Neural cell (in vitro differentiated cells): Measurements from ENCODE around the gene DSN1. TPM values are rescaled to one million over a fixed set of nuclear protein-coding genes. Genes with fewer than 3 reads are reported as not detected.

ENCODE experiments used
- H2AFZ ChIP-seq: fragments of 200-600, 300-800 bp; sonication (generic), shearing (Covaris generic); 2 replicates; pipeline ENCODE4 v1.6.0; 2014; ENCODE audit warnings: low read depth, mild to moderate bottlenecking, antibody characterized with exemption, low read length, moderate library complexity
- H3F3A ChIP-seq: fragments of 200-600 bp; shearing (Covaris generic); 2 replicates; pipeline ENCODE4 v1.6.1; 2016; ENCODE audit warnings: mild to moderate bottlenecking, moderate library complexity, mixed read lengths, antibody characterized with exemption, low read length; ENCODE audit not compliant: insufficient read depth, poor library complexity, severe bottlenecking
- H3K27ac ChIP-seq: fragments of 200-600, 300-800 bp; sonication (generic), shearing (Covaris generic); 2 replicates; pipeline ENCODE4 v1.5.1; 2014; ENCODE audit warnings: mild to moderate bottlenecking, low read length, moderate library complexity
- H3K27me3 ChIP-seq: fragments of 300-800, 200-600 bp; sonication (generic), shearing (Covaris generic); 2 replicates; pipeline ENCODE4 v1.6.0; 2014; ENCODE audit warnings: mild to moderate bottlenecking, low read depth, low read length, moderate library complexity; ENCODE audit not compliant: insufficient read depth
- H3K36me3 ChIP-seq: fragments of 300-800, 200-600 bp; sonication (generic), shearing (Covaris generic); 2 replicates; pipeline ENCODE4 v1.5.1; 2014; ENCODE audit warnings: mild to moderate bottlenecking, antibody characterized with exemption, low read length, moderate library complexity; ENCODE audit not compliant: insufficient read depth
- H3K4me2 ChIP-seq: fragments of 300-800, 200-600 bp; sonication (generic), shearing (Covaris generic); 2 replicates; pipeline ENCODE4 v1.6.0; 2014; ENCODE audit warnings: mild to moderate bottlenecking, low read length
- H3K4me3 ChIP-seq: fragments of 300-800, 200-600 bp; sonication (generic), shearing (Covaris generic); 2 replicates; pipeline ENCODE4 v1.5.1; 2014; ENCODE audit warnings: mild to moderate bottlenecking, low read length, moderate library complexity
- H3K79me2 ChIP-seq: fragments of 200-600 bp; shearing (Covaris generic); replicated peaks from 2 replicates; pipeline ENCODE4 v1.6.0; 2014; ENCODE audit warnings: mild to moderate bottlenecking, low read length, moderate library complexity; ENCODE audit not compliant: insufficient read depth
- H3K9ac ChIP-seq: fragments of 300-800, 200-600 bp; sonication (generic), shearing (Covaris generic); 2 replicates; pipeline ENCODE4 v1.6.1; 2016; ENCODE audit warnings: mild to moderate bottlenecking, low read length, mixed read lengths
- H3K9me2 ChIP-seq: fragments of 200-600 bp; shearing (Covaris generic); 2 replicates; pipeline ENCODE4 v1.6.1; 2016; ENCODE audit warnings: mild to moderate bottlenecking, low read length, mixed read lengths; ENCODE audit not compliant: insufficient read depth
- H3K9me3 ChIP-seq: fragments of 200-600, 300-800 bp; sonication (generic), shearing (Covaris generic); 2 replicates; pipeline ENCODE4 v1.6.1; 2016; ENCODE audit warnings: mild to moderate bottlenecking, mixed run types, low read length, moderate library complexity, mixed read lengths
- H4K20me1 ChIP-seq: fragments of 200-600 bp; shearing (Covaris generic); 2 replicates; pipeline ENCODE4 v1.6.1; 2016; ENCODE audit warnings: mild to moderate bottlenecking, mixed run types; ENCODE audit not compliant: insufficient read depth
- CTCF ChIP-seq: fragments of 450-650 bp; IDR thresholded peaks from 2 replicates; pipeline ENCODE4 v1.5.1; 2014; ENCODE audit warnings: antibody characterized with exemption, mild to moderate bottlenecking, moderate library complexity; ENCODE audit not compliant: poor library complexity, severe bottlenecking
- EP300 ChIP-seq: fragments of 450-650 bp; conservative IDR thresholded peaks from 2 replicates; pipeline ENCODE4 v1.6.1; 2014; ENCODE audit warnings: antibody characterized with exemption, mild to moderate bottlenecking, moderate library complexity; ENCODE audit not compliant: poor library complexity, severe bottlenecking
- EZH2 ChIP-seq: fragments of 200-600, 300-800 bp; shearing (Covaris generic), sonication (generic); IDR thresholded peaks from 2 replicates; pipeline ENCODE4 v1.6.1; 2014; ENCODE audit warnings: antibody characterized with exemption, low read length, borderline replicate concordance, mild to moderate bottlenecking; ENCODE audit not compliant: insufficient read depth, poor library complexity, severe bottlenecking
- MXI1 ChIP-seq: fragments of 450-650 bp; conservative IDR thresholded peaks from 2 replicates; pipeline ENCODE4 v1.6.1; 2014; ENCODE audit warnings: antibody characterized with exemption, mild to moderate bottlenecking; ENCODE audit not compliant: poor library complexity, severe bottlenecking
- POLR2AphosphoS5 ChIP-seq: IDR thresholded peaks from 2 replicates; pipeline ENCODE4 v1.6.1; 2012
- RAD21 ChIP-seq: fragments of 450-650 bp; conservative IDR thresholded peaks from 2 replicates; pipeline ENCODE4 v1.6.1; 2014; ENCODE audit warnings: antibody characterized with exemption, mild to moderate bottlenecking, moderate library complexity
- REST ChIP-seq: IDR thresholded peaks from 2 replicates; pipeline ENCODE4 v1.6.1; 2012; ENCODE audit warnings: borderline replicate concordance
- SMC3 ChIP-seq: fragments of 450-650 bp; conservative IDR thresholded peaks from 2 replicates; pipeline ENCODE4 v1.6.1; 2014; ENCODE audit warnings: antibody characterized with exemption, mild to moderate bottlenecking, moderate library complexity; ENCODE audit not compliant: poor library complexity
- TAF1 ChIP-seq: IDR thresholded peaks from 2 replicates; pipeline ENCODE4 v1.6.1; 2012; ENCODE audit warnings: low read depth
- polyA plus RNA-seq: library from polyadenylated mRNA; depleted of rRNA; stranded (reverse); fragments of >200 nt; gene quantifications from 2 replicates; pipeline ENCODE4 v1.2.3, GENCODE V29; 2014

Gene DSN1
- polyA plus RNA-seq, 1 donor from 2014 or later, result 8.1 TPM

- H2AFZ ChIP-seq, result no peak overlapping the region
- H3K36me3 ChIP-seq, result no peaks in the 10 kb centered on the region
- no peak for TF ChIP-seq TAF1
- TF ChIP-seq POLR2AphosphoS5, result no peak
- TF ChIP-seq EP300, result no peak
- no peak for TF ChIP-seq RAD21
- TF ChIP-seq EZH2, result no peak
- TF ChIP-seq SMC3, result no peak
- no peak for TF ChIP-seq MXI1
- TF ChIP-seq REST, result no peak
- peaks cover 5% of the 10 kb centered on the region for H3K79me2 ChIP-seq
- H3K9ac ChIP-seq, result no peak overlapping the region
- H3F3A ChIP-seq, result no peaks in the 10 kb centered on the region
- no peak overlapping the region for H3K27ac ChIP-seq
- H3K27me3 ChIP-seq, result no peaks in the 10 kb centered on the region
- H4K20me1 ChIP-seq, result peaks cover 5% of the 10 kb centered on the region
- no peak overlapping the region for H3K4me3 ChIP-seq
- H3K4me2 ChIP-seq, result no peak overlapping the region
- no peaks in the 10 kb centered on the region for H3K9me3 ChIP-seq
- H3K9me2 ChIP-seq, result no peaks in the 10 kb centered on the region
Measured at GRCh38 chr20:36786663-36787062, 13.1 kb upstream of the DSN1 start.

- H3K27me3 ChIP-seq, result no peaks in the 10 kb centered on the region
- no peaks in the 10 kb centered on the region for H3K9me3 ChIP-seq
- H3K9me2 ChIP-seq, result no peaks in the 10 kb centered on the region
- no peak overlapping the region for H2AFZ ChIP-seq
- H3K4me3 ChIP-seq, result no peak overlapping the region
- H3F3A ChIP-seq, result no peaks in the 10 kb centered on the region
- H3K36me3 ChIP-seq, result no peaks in the 10 kb centered on the region
- H3K27ac ChIP-seq, result no peak overlapping the region
- no peak for TF ChIP-seq CTCF
- no peak for TF ChIP-seq MXI1
- TF ChIP-seq RAD21, result no peak
- no peak for TF ChIP-seq TAF1
- TF ChIP-seq REST, result no peak
- no peak for TF ChIP-seq EZH2
- no peak overlapping the region for H3K9ac ChIP-seq
- H4K20me1 ChIP-seq, result peaks cover under 1% of the 10 kb centered on the region
- H3K79me2 ChIP-seq, result peaks cover under 1% of the 10 kb centered on the region
- no peak overlapping the region for H3K4me2 ChIP-seq
Measured at GRCh38 chr20:36786246-36786645, 12.7 kb upstream of the DSN1 start.
